HepG2 (cell line): ENCODE results near the gene SLX9. TPM values are rescaled to one million over a fixed set of nuclear protein-coding genes. Genes with fewer than 3 reads are reported as not detected.

Experiments
- ATAC-seq: fragments of 200-7000 bp; cut with Tn5 transposase; 3 replicates; pipeline ENCODE4 v1.9.1; 2020; ENCODE audit warnings: mild to moderate bottlenecking, moderate library complexity
- BruUV-seq: library from RNA; stranded (reverse); fragments of 400-500 nt; replicated peaks from 2 replicates; lab custom pipeline; 2021; lab: Mats Ljungman, UMichigan
- CTCF ChIA-PET: fragments of 300-600 bp; formaldehyde crosslinking; extraction: SDS; loops from one replicate; lab custom pipeline; 2021; ENCODE audit warnings: low total read pairs, inconsistent platforms, low intra/inter-chr PET ratio; lab: Yijun Ruan, JAX
- POLR2A ChIA-PET: fragments of 350-600 bp; sonication (Branson Sonifier 250); formaldehyde crosslinking; loops from one replicate; lab custom pipeline; 2020; ENCODE audit warnings: antibody characterized with exemption, inconsistent platforms; lab: Yijun Ruan, JAX
- DNase-seq: peaks from one replicate; pipeline ENCODE4 v3.0.0-alpha.2; 2015; ENCODE audit warnings: low spot score
- FAIRE-seq: peaks from 3 replicates; lab custom pipeline; 2011; peaks lifted over from hg19 to GRCh38; lab: Jason Lieb, UNC
- H2AFZ ChIP-seq: one replicate; pipeline ENCODE4 v1.6.1; 2011; ENCODE audit warnings: low read length, inconsistent platforms
- H3K27ac ChIP-seq: fragments of 300-600 bp; 3 replicates; pipeline ENCODE4 v1.8.0; 2011; ENCODE audit warnings: mixed run types, mild to moderate bottlenecking, mixed read lengths, low read length, inconsistent platforms; ENCODE audit not compliant: insufficient read depth; ENCODE audit errors: extremely low read length
- H3K27me3 ChIP-seq, 2 experiments: fragments of 200-600 bp in 1 of 2; 2 replicates in 1 of 2; 3 replicates in 1 of 2; pipeline versions ENCODE4 v1.6.0 to v1.8.0; 2011; ENCODE audit warnings: low read length in 2 of 2, mild to moderate bottlenecking in 2 of 2, moderate library complexity in 2 of 2, inconsistent platforms in 1 of 2; ENCODE audit not compliant: insufficient read depth in 2 of 2, control insufficient read depth in 1 of 2
- H3K36me3 ChIP-seq, 2 experiments: fragments of 200-600 bp in 1 of 2; replicated peaks in 1 of 2; 2 replicates in 1 of 2; 3 replicates in 1 of 2; pipeline versions ENCODE4 v1.5.1 to v1.8.0; 2011; ENCODE audit warnings: low read length in 2 of 2, inconsistent platforms in 1 of 2; ENCODE audit not compliant: insufficient read depth in 2 of 2, control insufficient read depth in 1 of 2
- H3K4me1 ChIP-seq: 2 replicates; pipeline ENCODE4 v1.5.1; 2012; ENCODE audit warnings: low read length, inconsistent platforms; ENCODE audit not compliant: insufficient read depth
- H3K4me2 ChIP-seq: 2 replicates; pipeline ENCODE4 v1.6.0; 2011; ENCODE audit warnings: low read depth, low read length, inconsistent platforms
- H3K4me3 ChIP-seq, 3 experiments: fragments of 200-600 bp in 1 of 3; sonication (generic), shearing (Covaris generic) in 1 of 3; replicated peaks in 1 of 3; 2 replicates each; pipeline ENCODE4 v1.5.1; 2011 to 2016; ENCODE audit warnings: low read length in 3 of 3, inconsistent platforms in 2 of 3, low read depth in 2 of 3, mild to moderate bottlenecking in 2 of 3, control low read depth in 1 of 3, mixed read lengths in 1 of 3; ENCODE audit not compliant: insufficient read depth in 1 of 3
- H3K79me2 ChIP-seq: one replicate; pipeline ENCODE4 v1.6.1; 2011; ENCODE audit warnings: low read length, inconsistent platforms; ENCODE audit not compliant: insufficient read depth
- H3K9ac ChIP-seq: 2 replicates; pipeline ENCODE4 v1.6.0; 2011; ENCODE audit warnings: mild to moderate bottlenecking, low read depth, low read length, inconsistent platforms; ENCODE audit not compliant: insufficient read depth
- H3K9me3 ChIP-seq: 2 replicates; pipeline ENCODE4 v1.5.1; 2012; ENCODE audit warnings: mild to moderate bottlenecking, low read length
- H4K20me1 ChIP-seq: 2 replicates; pipeline ENCODE4 v1.6.0; 2011; ENCODE audit warnings: inconsistent platforms, mild to moderate bottlenecking, low read length, moderate library complexity; ENCODE audit not compliant: insufficient read depth
- AGO2 ChIP-seq: fragments of 200-400 bp; formaldehyde crosslinking; optimal IDR thresholded peaks from 2 replicates; pipeline ENCODE3; 2017; ENCODE audit warnings: mild to moderate bottlenecking, low read depth, low read length, moderate library complexity
- RBFOX2 ChIP-seq: fragments of 200-400 bp; formaldehyde crosslinking; IDR thresholded peaks from 2 replicates; pipeline ENCODE4 v1.6.1; 2017; ENCODE audit warnings: low read depth, mild to moderate bottlenecking, low read length
- RCOR2 ChIP-seq: IDR thresholded peaks from 2 replicates; pipeline ENCODE4 v1.6.1; 2016; ENCODE audit warnings: missing biosample characterization, missing genetic modification reagents
- ZNF354B ChIP-seq: sonication (generic); formaldehyde crosslinking; IDR thresholded peaks from 2 replicates; pipeline ENCODE4 v1.8.0; 2022; ENCODE audit warnings: mild to moderate bottlenecking, missing genetic modification reagents
- WGBS: methylation state at CpG from one replicate; pipeline ENCODE4 v1.1.6; 2017; ENCODE audit warnings: low lambda C conversion rate; 5-methylcytosine and 5-hydroxymethylcytosine counted together
- in situ Hi-C: cut with HindIII; loops from 2 replicates; pipeline ENCODE4 v1.10.0; 2017; ENCODE audit warnings: low pct_unique_long_range_greater_than_20kb; ENCODE audit not compliant: extremely low pct_ligation_motif_present
- intact Hi-C: fragments of 100-400 bp; cut with micrococcal nuclease; formaldehyde crosslinking; loops from one replicate; pipeline ENCODE4 v1.10.0; 2022; ENCODE audit not compliant: unreplicated experiment
- polyA plus RNA-seq, 8 experiments: library from polyadenylated mRNA; depleted of rRNA in 3 of 8; stranded (reverse) in 7 of 8; unstranded in 1 of 8; fragments of >200 nt; fragmentation: Illumina TruSeq in 4 of 8; extraction: Trizol in 4 of 8; gene quantifications; 2 replicates each; pipeline versions ENCODE4 v1.2.1 to v1.2.3, GENCODE V29; 2011 to 2016; ENCODE audit warnings: low read depth in 4 of 8, missing spikeins in 1 of 8, mixed read lengths in 1 of 8; ENCODE audit not compliant: insufficient read depth in 1 of 8
- total RNA-seq, 5 experiments: library from RNA; depleted of rRNA; stranded (reverse); fragments of >200 nt; fragmentation: Illumina TruSeq; extraction: Trizol; gene quantifications; 2 replicates each; pipeline ENCODE4 v1.2.3, GENCODE V29; 2016; ENCODE audit warnings: low read depth in 1 of 5
- TF ChIP-seq, protein P1 (sequence below), 2 experiments: fragments of 450-650 bp in 1 of 2; sonication (generic) in 1 of 2; formaldehyde crosslinking; IDR thresholded peaks; 2 replicates each; pipeline versions ENCODE4 v1.5.0 to v1.8.0; 2020 to 2022; ENCODE audit warnings: mild to moderate bottlenecking in 1 of 2, missing genetic modification reagents in 1 of 2

The SLX9 gene
- total and polyA plus RNA-seq, 2 of the 13 experiments (the other 11 are each of a cell fraction or from before 2014, with no cell fraction given) = 21.0 to 47.1 TPM

DNA sequence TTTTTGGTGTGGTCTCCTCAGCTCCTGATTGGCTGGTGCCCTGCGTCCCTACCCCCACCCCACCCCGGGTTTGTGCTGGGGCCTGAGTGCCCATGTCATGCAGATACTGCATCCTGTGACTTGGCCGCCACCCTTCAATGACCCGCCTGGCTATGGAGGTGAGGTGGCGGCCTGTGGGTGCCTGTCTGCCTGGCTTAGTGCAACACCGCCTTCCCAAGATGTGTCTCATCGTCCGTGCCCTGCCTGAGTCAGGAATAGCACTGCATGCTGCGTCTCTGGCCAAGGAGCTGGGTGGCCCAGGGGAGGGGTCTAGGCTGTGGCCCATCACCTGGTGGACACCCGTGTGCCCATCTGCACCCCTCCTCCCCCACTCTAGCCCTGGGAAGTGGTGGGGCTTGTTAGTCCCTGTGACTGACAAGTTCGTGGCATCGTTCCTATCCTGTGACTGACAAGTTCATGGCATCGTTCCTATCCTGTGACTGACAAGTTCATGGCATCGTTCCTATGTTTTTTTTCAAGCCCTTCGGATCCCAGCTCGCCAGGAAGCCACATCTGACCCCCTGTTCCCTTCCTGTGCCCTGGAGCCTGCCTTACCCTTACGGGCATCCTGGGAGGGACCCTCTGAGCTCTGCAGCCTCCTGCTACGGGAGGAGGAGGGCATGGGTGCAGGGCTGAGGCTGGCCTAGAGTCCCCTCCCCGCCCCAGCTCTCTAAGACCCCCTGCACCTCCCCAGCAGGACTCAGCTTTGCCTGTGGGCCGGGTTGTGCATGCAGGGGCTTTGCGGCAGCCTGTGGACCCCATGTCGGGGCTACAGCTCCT, 7.5 kb downstream of the SLX9 start (continued):
- TF ChIP-seq, protein P1, sequence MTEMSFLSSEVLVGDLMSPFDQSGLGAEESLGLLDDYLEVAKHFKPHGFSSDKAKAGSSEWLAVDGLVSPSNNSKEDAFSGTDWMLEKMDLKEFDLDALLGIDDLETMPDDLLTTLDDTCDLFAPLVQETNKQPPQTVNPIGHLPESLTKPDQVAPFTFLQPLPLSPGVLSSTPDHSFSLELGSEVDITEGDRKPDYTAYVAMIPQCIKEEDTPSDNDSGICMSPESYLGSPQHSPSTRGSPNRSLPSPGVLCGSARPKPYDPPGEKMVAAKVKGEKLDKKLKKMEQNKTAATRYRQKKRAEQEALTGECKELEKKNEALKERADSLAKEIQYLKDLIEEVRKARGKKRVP (CRISPR knock-in tag; IDR thresholded peaks at IDR 0.05) = no peak
- no peak for TF ChIP-seq ZNF354B

GRCh38 chr21:44947930-44948331, 8.1 kb downstream of the SLX9 start:
- BruUV-seq = no TSS peak
- in situ Hi-C loops = loop anchor here (5.0 kb wide), 1 partner anchor 189 kb away; no protein-coding TSS in a partner anchor
- POLR2A ChIA-PET = interaction anchor here (1.2 kb wide), 1 partner anchor 8 kb away, joined by 3 read pairs; the partner anchor contains the start of gene SLX9
- H3K27me3 ChIP-seq = no peaks in the 10 kb centered on the region
- no peak overlapping the region for H2AFZ ChIP-seq
- intact Hi-C loops = no loop called here
- no peak overlapping the region for H3K4me2 ChIP-seq
- WGBS = 98% methylated on average over 25 of the region's 33 CpGs
- no peaks in the 10 kb centered on the region for H3K9me3 ChIP-seq
- ATAC-seq (no peak), DNase-seq (no peak)
- TF ChIP-seq AGO2 (peak; percentile 52), RBFOX2 (peak; percentile 52; the same call in 1 of the 2 replicates), RCOR2 (CRISPR knock-in tag) (no peak)
- TF ChIP-seq, all 625 proteins: peak for 2
- no peak overlapping the region for H3K4me3 ChIP-seq
- H3K9ac ChIP-seq = no peak overlapping the region
- peaks cover 11% of the 10 kb centered on the region for H3K4me1 ChIP-seq
- H3K79me2 ChIP-seq = peaks cover 63% of the 10 kb centered on the region
- CTCF ChIA-PET = no interaction called here
- H3K36me3 ChIP-seq = peaks cover 22 to 65% of the 10 kb centered on the region in 2 experiments
- no peak overlapping the region for H3K27ac ChIP-seq
- peaks cover 15% of the 10 kb centered on the region; the same call in 1 of the 2 replicates for H4K20me1 ChIP-seq
- FAIRE-seq = no peak
